Measurements from ENCODE around the gene LY6G5C. TPM values are rescaled to one million over a fixed set of nuclear protein-coding genes. Genes with fewer than 3 reads are reported as not detected.
A peak's percentile ranks its signal among the peaks of the same experiment; 100 is the strongest.

The LY6G5C gene
- total and polyA plus RNA-seq, 9 of the 15 experiments (the other 6 are each of a cell fraction or from before 2014, with no cell fraction given), result 0.10 to 0.67 (median 0.46) TPM; not detected in 4

GRCh38 chr6:31666337-31666965 is 14.4 kb downstream of the LY6G5C start (continued):
- TF ChIP-seq SNIP1 (IDR thresholded peaks at IDR 0.05; ENCODE audit: low read depth), result no peak
- TF ChIP-seq HCFC1 (IDR thresholded peaks at IDR 0.05; ENCODE audit: low read depth, low read length), result no peak
- no peak for TF ChIP-seq NR4A1 (CRISPR knock-in tag; IDR thresholded peaks at IDR 0.05)
- TF ChIP-seq NR4A1 (tag; IDR thresholded peaks at IDR 0.05), result no peak
- no peak for TF ChIP-seq TBP (optimal IDR thresholded peaks at IDR 0.05; ENCODE audit: low read depth, low read length)
- no peak for TF ChIP-seq TOE1 (IDR thresholded peaks at IDR 0.05; ENCODE audit: borderline replicate concordance)
- TF ChIP-seq TOE1 (CRISPR knock-in tag; IDR thresholded peaks at IDR 0.05; ENCODE audit: borderline replicate concordance, low read depth), result no peak
- TF ChIP-seq HDAC6 (IDR thresholded peaks at IDR 0.05; ENCODE audit: low read depth, low read length), result no peak
- TF ChIP-seq MIER1 (IDR thresholded peaks at IDR 0.05; ENCODE audit: low read depth), result peak; percentile 35; the same call in 1 of the 2 replicates
- no peak for TF ChIP-seq USF2 (CRISPR knock-in tag; IDR thresholded peaks at IDR 0.05)
- TF ChIP-seq XRCC5 (IDR thresholded peaks at IDR 0.05; ENCODE audit: low read depth, low read length), result 0 out of 2 replicates have a peak, but pooled peaks have one; percentile 53
- TF ChIP-seq ZNF197 (CRISPR knock-in tag; IDR thresholded peaks at IDR 0.05; ENCODE audit: low read depth), result no peak
- no peak for TF ChIP-seq CCNT2 (IDR thresholded peaks at IDR 0.05; ENCODE audit: borderline replicate concordance, extremely low read depth, insufficient read length, low read depth, low read length)
- TF ChIP-seq SLC30A9 (CRISPR knock-in tag; IDR thresholded peaks at IDR 0.05), result no peak
- no peak for TF ChIP-seq FOXK1 (CRISPR knock-in tag; IDR thresholded peaks at IDR 0.05; ENCODE audit: borderline replicate concordance)
- no peak for TF ChIP-seq KDM1A (IDR thresholded peaks at IDR 0.05)
- no peak for TF ChIP-seq RBM17 (IDR thresholded peaks at IDR 0.05; ENCODE audit: borderline replicate concordance, low read depth, low read length)
- no peak for TF ChIP-seq ATF2 (CRISPR knock-in tag; IDR thresholded peaks at IDR 0.05)
- TF ChIP-seq TBL1XR1 (IDR thresholded peaks at IDR 0.05; ENCODE audit: low read length in 2 of 2), result 0 out of 4 replicates have a peak, but pooled peaks of 1 of the 2 experiments have one; percentile 7
- TF ChIP-seq CBFB (CRISPR knock-in tag; IDR thresholded peaks at IDR 0.05), result no peak
- no peak for TF ChIP-seq ZBTB7A (IDR thresholded peaks at IDR 0.05; ENCODE audit: borderline replicate concordance, control insufficient read depth, low read depth, low read length)
- TF ChIP-seq ARID2 (IDR thresholded peaks at IDR 0.05), result peak; percentile 77; the same call in 1 of the 2 replicates
- peak; percentile 84 for TF ChIP-seq SAP30 (IDR thresholded peaks at IDR 0.05; ENCODE audit: borderline replicate concordance, insufficient read depth, low read depth, low read length, poor library complexity, severe bottlenecking)
- TF ChIP-seq MYNN (IDR thresholded peaks at IDR 0.05), result no peak
- TF ChIP-seq MYNN (CRISPR knock-in tag; IDR thresholded peaks at IDR 0.05), result no peak
- TF ChIP-seq CEBPB (tag; IDR thresholded peaks at IDR 0.05), result no peak
- TF ChIP-seq MYC (IDR thresholded peaks at IDR 0.05; ENCODE audit: low read depth, low read length), result no peak
- TF ChIP-seq MYC (CRISPR knock-in tag; IDR thresholded peaks at IDR 0.05; ENCODE audit: borderline replicate concordance, low read depth), result peak; percentile 83; the same call in 1 of the 2 replicates
- no peak for TF ChIP-seq KHSRP (IDR thresholded peaks at IDR 0.05)
- TF ChIP-seq SMARCC2 (IDR thresholded peaks at IDR 0.05; ENCODE audit: low read depth), result 0 out of 2 replicates have a peak, but pooled peaks have one; percentile 62
